HG02588 (cell line): Measurements from ENCODE around the gene MGP.
A peak's percentile ranks its signal among the peaks of the same experiment; 100 is the strongest.

Source experiments
- ATAC-seq: cut with Tn5 transposase; IDR thresholded peaks from one replicate; pipeline ENCODE4 v1.9.1; 2021; ENCODE audit warnings: mild to moderate bottlenecking, moderate library complexity; ENCODE audit not compliant: unreplicated experiment

The MGP gene

DNA sequence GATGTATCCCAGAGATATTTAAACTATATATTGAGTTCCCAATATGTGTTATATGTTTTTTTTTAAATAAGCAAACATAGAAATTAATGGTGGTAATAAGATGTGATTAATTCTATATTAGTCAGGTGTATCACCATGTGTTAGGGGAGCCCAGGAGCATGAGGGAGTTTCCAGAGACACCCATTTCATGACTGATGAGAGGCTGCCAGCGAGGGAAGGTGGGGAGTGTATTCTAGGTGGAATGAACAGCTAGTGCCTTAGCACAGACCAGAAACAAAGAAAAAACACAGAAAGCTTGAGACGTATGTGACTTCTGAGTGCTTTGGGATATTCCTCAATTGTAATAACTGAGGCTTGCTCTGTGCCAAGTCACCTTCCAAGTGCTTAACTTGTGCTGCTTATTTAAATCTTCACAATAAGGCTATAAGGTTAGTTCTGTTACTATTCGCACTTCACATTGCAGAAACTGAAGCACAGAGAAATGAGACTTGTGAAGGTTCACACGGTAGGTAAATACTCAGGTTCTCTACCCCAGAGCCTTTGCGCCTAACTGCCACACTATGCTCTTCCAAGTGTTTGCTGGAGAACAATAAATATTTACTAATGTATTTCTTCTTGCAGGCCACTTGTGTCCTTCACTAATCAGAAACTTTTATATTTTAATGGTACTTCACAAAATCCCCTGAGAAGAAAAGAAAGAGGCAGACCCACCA lies 17.9 kb upstream of the MGP start:
- ATAC-seq: no peak

DNA sequence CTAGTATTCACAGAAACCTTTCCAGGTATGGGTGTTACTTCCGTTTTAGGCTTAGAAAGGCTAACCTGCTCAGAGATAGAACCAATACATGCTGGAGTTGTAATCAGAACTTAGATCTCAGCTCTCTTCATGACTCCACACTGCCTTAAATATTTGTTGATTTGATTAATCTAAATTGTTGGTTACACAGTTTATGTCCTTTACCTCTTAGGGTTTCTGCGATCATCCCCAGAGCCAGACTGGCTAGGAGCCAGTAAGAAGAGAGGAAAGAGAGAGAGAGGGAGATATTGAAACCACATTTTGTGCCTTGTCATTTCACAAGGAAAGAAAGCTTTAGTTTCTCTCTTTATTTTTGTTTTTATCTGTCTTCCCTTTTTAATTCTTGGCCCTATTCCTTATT lies 16.8 kb upstream of the MGP start:
- no peak for ATAC-seq

DNA sequence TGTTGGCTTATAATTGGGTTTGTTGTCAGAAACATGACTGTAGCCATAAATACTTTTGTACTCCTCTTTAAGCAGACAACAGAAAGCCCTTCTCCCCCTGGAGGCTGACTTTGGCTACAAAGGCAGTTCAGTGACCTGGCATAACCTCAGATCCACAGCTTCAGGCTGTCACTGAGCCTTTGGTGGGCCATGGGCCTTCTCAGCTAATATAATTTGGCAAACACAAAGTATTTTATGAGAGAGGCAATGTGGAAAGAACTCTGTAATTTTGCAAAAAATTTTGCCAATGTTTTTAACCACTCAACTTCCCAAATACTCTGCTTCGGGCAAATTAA lies 15.5 kb upstream of the MGP start:
- ATAC-seq: no peak

DNA sequence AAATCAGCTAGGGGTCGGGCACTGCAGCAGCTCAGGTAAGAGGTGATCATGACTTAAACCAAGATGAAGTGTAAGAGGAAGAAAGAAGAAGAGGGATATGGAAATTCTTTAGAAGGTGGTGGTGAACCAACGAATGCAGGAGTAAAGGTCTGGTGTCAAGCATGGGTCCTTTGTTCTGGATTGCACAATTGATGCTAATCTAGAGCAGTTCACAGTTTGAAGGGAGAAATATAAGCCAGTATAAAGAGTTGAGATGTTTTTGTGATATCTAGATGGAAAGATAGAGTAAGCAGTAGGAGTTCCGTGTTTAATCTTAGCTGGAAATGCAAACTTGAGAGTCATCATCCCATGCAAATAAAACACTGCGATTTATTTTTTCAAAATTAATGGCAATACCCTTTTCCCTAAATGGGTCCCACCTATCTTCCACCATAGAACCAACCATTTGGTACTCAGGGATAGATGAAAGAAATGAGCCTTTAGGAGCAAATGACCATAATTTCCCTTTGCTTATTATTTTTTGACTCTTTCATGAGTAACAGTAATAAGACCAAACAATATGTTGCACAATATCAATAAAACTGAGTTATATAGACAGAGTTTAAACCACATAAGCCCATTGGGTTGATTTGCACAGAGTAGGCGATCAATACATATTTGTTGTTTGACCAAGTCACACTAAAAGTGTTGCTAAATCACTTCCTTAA lies 15.0 kb upstream of the MGP start:
- no peak for ATAC-seq

DNA sequence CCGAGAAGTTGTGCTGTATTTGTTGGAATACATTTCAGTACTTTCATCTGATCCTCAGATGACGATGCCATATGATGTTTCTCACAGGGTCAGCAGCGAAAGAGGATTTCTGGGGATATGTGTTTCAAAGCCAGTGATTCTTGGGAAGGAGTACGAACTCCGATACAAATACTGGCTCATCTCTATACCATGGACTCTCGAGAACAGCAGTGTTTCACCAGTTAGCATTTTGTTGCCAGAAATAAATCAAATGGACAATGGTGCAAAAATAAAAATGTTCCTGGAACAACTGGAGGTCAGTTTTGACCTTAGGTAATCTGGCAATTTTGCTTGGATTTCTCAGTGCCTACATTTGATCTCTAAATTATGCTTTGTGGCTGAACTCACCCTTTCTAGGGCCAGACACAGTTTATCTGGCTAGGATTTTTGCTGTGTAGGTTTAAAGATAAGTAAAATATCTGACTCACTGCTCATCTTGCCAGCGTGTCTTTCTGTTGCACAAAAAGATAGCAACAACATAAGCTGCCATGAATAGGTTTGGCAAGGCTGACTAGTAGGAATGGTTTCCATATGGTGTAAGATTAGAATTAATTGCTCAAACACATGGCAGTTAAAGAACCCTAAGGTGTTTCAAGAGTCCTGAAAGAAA lies 11.0 kb upstream of the MGP start:
- ATAC-seq: no peak

DNA sequence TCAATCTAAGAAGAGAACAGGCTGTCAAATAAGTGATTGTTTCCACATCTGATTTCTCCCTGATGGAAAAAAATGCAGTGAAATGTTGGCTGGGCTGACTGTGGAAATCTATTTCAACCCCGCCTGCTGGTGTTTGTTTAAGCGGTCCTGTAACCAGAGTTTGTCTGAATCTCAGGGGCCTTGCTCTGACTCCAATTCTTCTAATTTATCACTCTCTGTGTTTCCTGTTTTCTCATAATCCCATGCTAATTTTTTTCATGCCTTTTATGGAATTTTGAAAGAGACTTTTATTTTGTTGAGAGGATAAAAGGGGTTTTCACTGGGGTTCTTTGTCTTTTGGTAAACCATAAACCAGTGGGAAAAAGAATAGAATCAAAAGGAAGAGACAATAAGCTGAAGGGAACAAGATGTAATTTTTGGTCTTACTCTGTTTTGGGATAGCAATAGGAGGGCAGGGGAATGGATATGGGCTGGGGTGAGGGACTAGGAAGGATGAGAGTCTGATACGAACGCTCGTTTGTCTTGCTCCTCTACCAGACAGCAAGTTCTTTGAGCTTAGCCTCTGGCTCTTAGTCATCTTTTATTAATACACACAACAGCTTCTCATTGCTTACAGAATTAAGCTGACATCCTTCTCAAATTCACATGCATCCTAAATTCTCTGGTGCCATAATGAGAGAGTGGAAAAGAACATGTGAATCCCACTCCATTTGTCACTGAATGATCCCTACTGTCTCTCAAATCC lies 8.0 kb upstream of the MGP start:
- ATAC-seq: no peak

DNA sequence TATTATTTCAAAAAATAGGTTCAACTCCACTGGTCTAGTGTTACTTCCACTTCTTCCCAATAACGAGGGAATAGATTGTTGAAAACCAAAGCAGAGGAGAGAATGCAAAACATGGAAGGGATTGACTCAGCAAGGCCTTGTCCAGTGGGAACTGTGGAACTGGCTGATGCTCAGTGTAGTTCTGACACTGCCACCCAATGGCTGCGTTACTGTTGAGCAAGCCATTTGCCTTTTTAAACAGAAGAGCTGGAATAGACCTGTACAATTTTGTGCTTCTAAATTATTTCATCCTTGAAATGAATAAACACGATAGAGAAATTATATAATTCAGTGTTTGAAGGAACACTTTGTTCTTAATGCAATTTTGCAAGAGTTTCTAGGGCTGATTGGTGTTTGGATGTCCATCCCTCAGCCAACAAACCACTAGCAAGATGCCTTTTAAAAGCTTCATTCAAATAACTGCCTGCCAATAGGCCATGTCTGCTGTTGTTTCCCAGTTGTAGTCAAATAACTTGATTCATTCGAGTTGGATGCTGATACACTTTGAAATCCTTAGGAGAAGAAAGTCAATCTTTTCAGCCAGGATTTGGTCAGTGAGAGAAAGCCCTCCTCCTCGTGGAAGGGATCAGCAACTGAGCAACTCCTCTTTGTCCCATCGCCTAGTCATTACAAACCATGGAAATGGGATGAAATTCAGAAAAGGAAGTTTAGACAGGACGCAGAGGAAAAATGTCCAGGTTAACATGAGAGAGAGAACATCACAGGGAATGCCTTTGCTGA lies 7.3 kb upstream of the MGP start:
- ATAC-seq: no peak

DNA sequence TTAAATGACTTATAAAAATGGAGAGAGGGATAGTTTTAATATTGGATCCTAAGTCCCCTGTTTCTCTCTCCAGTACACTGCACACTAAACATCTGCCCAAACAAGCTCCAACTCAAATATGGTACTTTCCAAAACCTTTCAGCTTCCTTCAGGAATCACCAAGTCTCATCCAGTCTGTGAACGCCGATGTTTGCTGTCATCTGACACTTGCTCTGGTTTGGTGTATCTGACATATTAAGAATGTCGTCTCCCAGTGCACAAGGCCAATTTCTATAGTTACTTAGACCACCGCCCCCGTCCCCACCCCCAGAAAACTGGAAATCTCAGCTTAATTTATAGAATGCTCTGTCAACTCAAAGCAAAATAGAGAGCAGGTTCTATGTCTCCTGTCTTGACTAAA lies 5.0 kb upstream of the MGP start:
- no peak for ATAC-seq

DNA sequence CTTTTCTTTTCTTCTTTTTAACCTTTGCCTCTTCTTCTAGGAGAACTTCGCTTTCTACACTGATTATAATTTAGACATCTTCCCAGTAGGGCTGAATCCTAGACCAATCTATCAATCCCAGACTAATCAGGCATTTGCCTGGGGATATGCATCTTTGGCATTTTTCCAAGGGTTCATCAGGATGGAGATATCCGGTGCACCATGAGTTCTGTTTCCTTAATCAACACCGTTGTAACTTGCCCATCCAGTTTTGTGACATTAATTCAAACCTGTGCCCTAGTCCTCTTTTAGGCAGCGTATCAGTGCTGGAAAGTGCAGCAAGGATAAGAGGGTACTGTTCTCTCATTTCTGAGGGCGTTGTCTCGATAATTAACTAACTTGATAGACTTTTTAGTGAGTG lies 617 bp upstream of the MGP start:
- ATAC-seq: no peak

DNA sequence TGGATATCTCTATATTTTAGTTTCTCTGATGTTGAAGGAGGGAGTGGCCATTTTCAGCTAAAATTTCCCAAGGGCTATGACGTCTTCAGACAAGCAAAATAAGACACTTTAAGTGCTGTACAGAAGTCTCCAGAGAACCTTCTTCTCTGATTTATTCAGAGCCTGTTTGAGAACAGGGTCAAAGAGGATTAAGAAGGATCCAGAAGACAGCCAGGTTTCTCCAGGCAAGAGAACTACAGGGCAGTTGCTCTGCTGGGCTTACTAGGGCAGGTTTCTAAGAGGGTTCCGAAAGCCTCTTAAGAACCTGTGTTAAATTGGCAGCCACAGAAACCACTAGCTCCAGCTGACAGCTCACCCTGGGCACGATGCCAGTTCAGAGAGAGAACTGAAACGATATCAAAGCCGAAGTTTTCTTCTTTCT lies 1.2 kb downstream of the MGP start:
- peak; percentile 98 for ATAC-seq

DNA sequence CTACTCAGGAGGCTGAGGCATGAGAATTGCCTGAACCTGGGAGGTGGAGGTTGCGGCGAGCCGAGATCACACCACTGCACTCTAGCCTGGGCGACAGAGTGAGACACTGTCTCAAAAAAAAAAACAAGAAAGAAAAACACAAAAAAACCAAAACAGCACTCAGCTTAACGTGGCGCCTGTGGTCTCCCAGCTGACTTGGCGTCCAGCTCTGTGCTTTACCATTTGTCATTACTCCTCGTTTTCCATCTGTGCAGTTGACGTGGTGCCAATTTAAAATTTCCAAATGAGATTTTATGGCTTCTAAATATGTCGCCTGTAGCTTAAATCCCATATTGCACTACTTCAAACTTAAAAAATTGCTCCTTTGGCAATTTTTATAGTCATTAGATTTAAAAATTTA lies 2.0 kb downstream of the MGP start:
- ATAC-seq: no peak

DNA sequence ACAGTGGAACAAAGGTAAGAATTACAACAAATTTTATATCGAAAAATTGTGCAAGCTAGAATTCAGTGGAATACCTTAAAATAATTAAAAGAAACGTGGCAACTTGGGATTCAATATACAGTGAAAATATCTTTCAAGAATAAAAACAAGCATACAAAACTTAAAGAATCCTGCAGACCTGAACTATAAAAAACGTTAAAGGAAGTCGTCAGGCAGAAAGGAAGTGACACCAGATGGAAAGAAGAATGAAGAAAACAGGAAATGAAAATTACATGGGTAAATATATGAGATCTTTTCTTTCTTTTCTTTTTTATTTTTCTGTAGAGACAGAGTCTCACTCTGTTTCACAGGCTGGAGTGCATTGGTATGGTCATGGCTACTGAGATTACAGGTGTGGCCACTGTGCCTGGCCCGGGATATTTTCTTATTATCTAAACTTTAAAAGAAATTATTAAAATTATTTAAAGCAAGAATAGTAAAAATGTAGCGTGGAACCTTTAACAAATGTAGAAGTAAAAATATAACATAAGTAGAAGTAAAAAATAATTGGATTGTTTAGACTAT lies 4.7 kb downstream of the MGP start:
- no peak for ATAC-seq

DNA sequence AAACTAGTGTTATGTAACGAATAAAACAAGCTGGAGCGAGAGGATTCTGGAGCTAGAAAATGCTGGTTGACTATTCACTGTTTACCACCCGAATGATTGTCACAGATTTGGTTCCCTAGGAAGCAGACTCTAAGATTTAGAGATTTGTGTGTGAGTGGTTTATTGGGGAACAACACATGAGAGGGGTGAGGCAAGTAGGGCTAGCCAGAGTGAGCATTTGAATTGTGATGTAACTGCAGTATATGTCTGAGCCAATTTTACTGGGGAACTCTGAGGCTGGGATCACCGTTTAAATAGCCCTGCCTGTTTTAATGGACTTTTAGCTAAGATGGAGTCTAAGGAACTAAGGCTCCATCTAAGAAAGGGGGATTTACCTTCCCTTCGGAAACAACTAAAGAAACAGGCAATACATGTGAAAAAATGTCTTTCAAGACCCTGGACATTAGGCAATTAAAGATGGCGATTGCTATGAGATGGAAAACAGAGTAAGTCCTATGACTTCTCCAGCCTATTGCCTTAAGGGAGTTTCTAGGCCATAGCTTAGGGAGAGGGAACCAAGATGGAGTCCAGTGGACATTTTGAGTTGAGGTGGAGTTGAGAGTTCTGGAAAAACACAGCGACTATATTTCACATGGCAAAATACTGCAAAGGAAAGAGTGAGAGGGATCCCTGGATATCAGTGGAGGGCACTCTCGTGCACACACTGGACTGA lies 6.3 kb downstream of the MGP start:
- ATAC-seq: no peak

DNA sequence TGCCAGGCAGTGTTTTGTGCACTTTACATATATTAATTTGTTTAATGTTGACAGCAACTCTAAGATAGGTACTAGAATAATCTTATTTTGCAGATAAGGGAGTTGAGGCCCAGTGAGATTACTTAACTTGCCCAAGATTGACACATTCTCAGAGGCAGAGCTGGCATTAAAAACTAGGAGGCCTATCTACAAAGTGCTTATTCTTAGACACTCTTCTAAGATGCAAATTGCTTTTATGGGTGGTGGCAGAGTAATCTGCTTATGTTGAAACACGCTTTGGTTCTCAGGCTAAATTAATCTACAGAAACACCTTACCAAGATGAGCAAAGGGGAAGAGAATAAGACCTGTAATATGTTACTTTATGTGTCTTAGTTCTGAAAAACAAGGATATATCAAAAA lies 7.2 kb downstream of the MGP start:
- no peak for ATAC-seq

DNA sequence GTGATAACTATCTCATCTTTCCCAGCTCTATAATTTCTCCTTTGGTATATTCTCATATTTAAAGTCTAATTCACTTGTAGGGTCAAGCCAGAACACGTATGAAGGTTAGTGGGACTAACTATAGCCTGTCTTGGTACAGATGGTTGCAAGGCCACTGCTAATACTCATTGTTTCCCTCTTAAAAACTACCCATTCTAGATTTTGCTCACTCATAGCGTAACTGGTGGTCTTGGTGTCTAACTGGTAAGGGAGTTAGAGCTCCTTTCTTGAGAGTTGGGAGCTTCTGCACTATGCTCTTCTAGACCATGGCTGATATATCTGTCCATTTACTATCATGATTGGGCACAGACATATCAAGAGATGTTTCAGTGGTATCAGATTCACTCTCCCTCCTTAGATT lies 8.8 kb downstream of the MGP start:
- no peak for ATAC-seq

DNA sequence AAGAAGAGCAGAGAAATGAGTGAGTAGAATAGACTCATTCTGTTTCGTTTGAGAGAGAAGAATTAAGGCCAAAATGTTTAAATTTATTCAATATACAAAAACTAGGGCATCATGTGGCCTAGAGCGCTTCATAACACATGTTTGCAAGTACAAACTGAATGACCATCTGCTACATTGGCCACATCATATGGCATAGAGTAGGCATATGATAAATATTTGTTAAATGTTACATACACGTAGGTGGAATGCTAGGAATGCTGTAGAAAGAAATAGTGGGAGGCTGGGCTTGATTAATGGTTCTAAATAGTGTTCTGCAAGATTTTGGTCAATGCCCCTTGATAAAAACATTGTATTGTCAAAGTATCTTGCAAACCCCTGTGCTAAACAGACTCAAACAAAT lies 10.8 kb downstream of the MGP start:
- ATAC-seq: no peak

DNA sequence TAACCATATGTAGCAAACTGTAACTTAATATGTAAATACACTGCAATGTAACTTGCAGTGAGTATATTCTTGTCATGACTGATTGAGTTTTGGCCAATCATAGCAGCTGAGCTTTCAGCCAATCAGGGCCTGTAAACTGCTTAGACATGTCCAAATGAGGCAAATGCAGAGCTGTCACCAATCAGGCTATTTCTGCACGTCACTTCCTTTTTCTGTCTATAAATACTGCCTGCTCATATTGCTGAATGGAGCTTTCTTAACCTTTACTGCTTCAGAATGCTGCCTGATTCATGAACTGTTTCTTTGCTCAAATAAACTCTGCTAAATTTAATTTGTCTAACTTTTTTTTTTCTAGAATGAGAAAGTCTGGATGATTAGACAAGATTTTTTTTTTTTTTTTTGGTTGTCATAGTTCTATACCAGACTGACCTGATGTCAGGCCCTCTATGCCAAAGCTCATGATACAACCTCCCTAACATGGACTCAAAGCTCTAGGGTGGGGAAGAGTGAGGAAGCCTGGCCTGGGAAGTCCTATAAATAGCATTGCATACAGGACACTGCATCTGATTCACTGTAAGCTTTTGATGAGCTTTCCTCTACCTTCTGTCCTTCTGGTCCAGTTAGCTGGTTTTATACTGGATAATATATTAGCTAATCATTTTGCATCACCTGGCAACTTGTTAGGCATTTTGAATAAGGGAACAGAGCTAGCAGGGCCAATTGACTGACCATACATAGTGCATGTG lies 12.0 kb downstream of the MGP start:
- ATAC-seq: no peak

DNA sequence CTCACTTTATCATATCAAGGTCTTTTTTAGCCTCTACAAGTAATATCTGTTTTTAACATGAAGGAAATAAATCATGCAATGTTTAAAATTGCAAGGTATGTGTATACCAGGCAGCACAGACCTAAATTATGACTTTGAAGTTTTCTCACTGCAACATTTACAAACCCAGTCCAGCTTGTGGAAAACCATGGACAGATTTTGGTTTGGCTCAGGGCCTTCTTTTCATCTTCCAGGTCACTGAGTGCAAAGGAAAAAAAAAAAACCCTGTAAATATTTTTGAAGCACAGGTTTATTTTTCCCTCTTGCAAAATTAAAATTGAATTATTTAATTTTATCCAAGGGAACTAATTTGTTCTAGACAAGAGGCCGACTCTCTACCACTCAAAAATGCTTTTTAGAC lies 13.8 kb downstream of the MGP start:
- no peak for ATAC-seq

DNA sequence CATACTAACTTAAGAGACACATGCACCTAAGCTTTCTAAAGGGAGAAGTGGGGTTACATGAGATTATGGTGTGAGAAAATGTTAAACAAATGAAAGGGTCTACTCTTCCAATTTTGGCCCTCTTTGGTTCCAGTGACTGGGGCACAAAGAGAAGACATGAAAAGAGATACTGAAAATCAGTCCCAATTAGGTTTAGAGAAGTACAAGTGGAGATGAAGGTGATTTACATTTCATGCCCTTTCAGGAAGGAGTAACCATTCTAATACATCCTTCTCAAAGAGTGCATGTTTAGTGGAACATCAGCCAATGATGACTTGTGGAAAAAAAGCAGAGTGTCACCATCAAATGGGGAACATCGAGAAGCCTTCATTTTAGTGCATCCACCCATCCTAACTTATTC lies 14.4 kb downstream of the MGP start:
- no peak for ATAC-seq
